Activated CD8-positive, alpha-beta memory T cell treated with anti-CD3 and anti-CD28 coated beads, Interleukin-2, amount 50 U/mL, for 24 hours (primary cell): ENCODE measurements around the gene FOXP2.

Experiments
- DNase-seq: peaks from one replicate; pipeline ENCODE4 v3.0.0-alpha.2; 2020; ENCODE audit errors: extremely low read depth

FOXP2 gene

DNA sequence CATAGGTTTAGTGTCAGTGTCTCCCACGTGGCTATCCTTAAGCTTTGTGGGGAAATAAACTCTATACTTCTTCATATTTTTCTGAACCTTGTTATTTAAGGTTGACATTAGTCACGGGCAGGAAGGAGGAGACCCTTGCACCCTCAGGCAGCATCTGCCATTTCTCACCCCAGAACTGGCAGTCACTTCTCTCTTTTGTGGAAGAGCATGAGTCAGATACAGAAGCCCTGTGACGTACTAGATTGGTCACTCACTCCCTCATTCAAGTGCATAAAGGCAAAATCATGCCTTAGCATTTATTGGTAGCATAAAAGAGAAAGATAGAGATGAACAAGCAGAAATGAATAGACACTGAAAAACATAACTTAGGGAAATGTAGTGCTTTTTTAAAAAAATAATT, 301.3 kb downstream of the FOXP2 start:
- DNase-seq = no peak

DNA sequence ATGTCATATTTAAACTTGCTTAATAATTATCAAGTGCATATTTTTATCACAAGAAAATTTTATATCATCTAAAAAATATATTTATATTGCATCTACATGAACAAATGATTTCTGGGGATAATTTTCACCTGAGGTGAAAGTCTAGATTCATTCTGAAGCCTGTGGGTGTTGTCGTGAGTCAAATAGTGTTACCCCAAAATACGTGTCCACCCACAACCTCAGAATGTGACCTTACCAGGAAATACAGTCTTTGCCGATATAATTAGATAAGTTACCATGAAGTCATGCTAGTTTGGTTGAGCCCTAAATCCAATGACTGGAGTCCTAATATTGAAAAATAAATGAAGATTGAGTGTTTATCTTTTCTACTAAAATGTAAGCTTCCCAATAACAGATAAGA, 304.2 kb downstream of the FOXP2 start:
- DNase-seq = no peak

DNA sequence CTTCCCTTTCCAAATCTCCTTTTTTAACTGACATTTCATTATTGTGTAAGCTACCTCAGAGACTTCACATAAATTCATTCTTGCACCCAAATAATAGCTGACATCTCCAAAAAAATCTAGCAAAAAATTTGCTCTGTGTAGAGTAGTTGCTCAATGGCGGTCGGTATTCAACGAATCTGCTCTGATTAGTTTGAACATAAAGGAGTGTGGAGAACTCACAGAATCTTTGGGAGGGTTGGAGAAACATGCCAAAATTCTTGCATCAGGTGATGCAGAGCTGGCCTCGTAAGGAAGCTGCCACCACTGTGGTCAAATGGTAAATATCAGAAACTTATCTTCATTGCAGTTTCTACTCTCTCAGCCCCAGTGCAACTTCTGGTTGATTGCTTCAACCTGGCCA, 306.1 kb downstream of the FOXP2 start:
- no peak for DNase-seq

DNA sequence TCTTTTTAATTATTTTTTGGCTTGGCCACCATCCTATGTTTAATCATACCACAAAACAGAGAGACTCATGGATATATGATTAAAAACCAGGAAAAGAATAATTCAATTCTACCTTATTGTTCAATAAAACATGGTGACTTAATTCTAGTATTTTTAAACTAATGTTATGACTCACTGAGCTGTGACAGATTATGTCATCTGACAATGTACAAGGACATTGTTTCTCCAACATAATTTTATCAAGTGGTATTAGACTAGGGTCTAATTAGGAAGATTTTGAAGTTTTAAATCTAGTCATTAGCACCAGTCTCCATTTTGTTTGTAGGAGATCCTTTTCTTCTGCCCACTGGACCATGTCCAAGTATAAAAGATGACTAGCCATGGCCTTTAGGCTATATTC, 307.9 kb downstream of the FOXP2 start:
- DNase-seq = no peak

DNA sequence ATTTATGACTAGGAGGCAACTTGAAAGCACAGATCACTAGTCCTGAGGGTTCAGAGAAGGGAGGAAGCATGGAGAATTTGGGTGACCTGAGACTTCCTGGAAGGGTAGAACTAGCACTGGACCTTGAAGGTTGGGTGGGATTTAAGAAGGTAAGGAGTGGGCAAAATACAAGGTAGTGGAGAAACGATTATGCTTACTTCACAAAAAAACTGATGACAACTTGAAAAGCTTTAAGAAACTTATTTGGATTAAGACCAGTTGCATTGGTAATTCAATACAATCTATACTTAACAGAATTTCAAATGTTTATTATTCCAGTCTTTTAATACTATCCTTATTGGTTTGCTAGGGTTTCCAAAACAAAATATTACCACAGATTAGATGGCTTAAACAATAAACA, 308.7 kb downstream of the FOXP2 start:
- no peak for DNase-seq

DNA sequence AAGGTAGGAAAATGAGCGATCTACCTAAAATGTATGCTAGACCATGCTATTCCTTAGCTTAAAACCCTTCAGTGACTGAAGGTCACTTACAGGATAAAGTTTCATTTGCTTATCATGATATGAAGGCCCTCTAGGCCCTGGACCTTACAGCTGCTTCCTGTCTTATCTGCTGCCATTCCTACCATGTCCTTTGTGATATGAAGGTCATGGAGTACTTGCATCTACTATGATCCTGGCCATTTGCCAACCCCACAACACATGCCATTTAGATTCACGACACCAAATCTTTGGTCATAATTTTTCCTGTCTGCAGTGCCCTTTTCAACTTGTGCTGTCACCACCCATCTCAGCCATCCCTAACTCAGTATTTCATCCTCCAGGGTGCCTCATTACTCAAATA, 325.5 kb downstream of the FOXP2 start:
- no peak for DNase-seq

DNA sequence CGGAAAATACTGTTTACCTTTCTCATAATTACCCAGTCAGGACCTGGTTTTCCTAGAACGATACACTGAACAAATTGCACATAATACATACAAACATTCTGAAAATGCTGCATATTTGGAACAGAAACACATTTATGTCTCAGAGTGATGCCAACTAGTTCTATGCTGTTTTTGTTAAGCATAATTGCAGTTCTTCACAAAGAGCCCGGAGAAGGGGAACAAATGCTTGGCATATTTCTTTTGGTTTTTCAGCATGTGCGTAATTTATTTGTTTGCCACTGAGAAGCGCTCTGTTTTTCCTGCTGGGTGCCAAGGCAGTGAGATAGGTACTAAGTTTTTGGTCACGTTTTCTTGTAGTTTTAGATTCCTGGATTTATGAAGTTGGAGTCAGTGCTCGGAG, 326.3 kb downstream of the FOXP2 start:
- no peak for DNase-seq

DNA sequence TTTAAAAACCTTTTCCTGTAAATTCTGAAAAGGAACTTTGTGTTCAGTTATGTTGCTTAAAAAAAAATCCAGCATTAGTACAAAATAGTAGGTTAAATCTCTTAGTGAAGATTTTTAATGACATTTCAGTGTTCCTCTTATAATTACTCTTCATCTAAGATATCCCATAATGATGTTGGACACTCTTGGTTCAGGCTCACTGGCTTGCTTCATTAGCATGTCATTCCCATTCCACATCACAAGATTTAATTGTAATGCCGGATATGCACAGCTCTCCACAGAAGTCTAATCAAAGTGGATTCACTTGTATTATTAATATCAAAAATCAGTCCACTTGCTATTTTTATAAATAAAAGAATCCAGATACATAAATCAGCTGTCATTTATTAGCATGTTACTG, 327.3 kb downstream of the FOXP2 start:
- DNase-seq = no peak
